Activated CD8-positive, alpha-beta T cell treated with anti-CD3 and anti-CD28 coated beads, Interleukin-2, amount 10 ng/mL, durations not matched to agents 7 days and 5 days (primary cell): Measurements from ENCODE around the gene SLC25A46. TPM values are rescaled to one million over a fixed set of nuclear protein-coding genes. Genes with fewer than 3 reads are reported as not detected.

ENCODE experiments used
- ATAC-seq: fragments of 150-1000 bp; cut with Tn5 transposase; one replicate; pipeline ENCODE4 v1.10.0; 2021; ENCODE audit warnings: moderate library complexity
- CTCF ChIA-PET: fragments of 350-600 bp; sonication (Branson Sonifier 250); formaldehyde crosslinking; loops from one replicate; lab custom pipeline; 2021; ENCODE audit warnings: antibody characterized with exemption; lab: Charles Lee
- POLR2A ChIA-PET: fragments of 350-600 bp; sonication (Branson Sonifier 250); formaldehyde crosslinking; loops from one replicate; lab custom pipeline; 2021; ENCODE audit warnings: antibody characterized with exemption; lab: Charles Lee
- DNase-seq: peaks from one replicate; pipeline ENCODE4 v3.0.0-alpha.2; 2020
- H3K27ac Mint-ChIP-seq: one replicate; pipeline ENCODE4 v1.8.0; 2021; ENCODE audit warnings: mild to moderate bottlenecking, mixed read lengths
- H3K27me3 Mint-ChIP-seq: one replicate; pipeline ENCODE4 v1.8.0; 2021; ENCODE audit warnings: low read depth, mixed read lengths
- H3K36me3 Mint-ChIP-seq: one replicate; pipeline ENCODE4 v1.8.0; 2021; ENCODE audit warnings: low read depth, mixed read lengths
- H3K4me1 Mint-ChIP-seq: one replicate; pipeline ENCODE4 v1.8.0; 2021; ENCODE audit warnings: low read depth, mixed read lengths
- H3K4me3 Mint-ChIP-seq: one replicate; pipeline ENCODE4 v1.8.0; 2021; ENCODE audit warnings: mild to moderate bottlenecking, mixed read lengths
- H3K9me3 Mint-ChIP-seq: one replicate; pipeline ENCODE4 v1.8.0; 2022; ENCODE audit warnings: mixed read lengths; ENCODE audit not compliant: insufficient read depth
- total RNA-seq, 2 experiments: library from RNA; stranded (reverse); gene quantifications; one replicate each; pipeline ENCODE4 v1.2.3, GENCODE V29; 2021

Gene SLC25A46
- total RNA-seq, 2 experiments from 2014 or later, result 41.1 to 47.3 TPM

DNA sequence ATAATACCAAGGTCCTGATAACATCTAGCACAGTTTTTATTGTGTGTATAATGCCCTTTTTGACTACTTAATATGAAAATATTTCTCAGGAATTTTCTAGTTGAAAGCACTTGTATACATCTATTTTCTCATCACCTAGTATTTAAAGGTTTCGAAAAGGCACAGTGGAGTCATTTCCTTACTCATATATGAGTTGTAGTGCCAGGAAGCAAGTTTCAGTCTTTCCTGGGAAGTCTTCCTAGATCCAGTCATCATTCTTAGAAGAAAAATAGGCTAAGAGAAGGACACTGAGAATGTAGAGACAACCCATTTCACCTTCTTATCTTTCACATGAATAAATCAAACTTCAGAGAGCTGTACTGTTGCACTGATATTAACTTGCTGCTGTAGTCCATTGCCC lies 70.2 kb downstream of the SLC25A46 start:
- no peaks in the 10 kb centered on the region for H3K36me3 Mint-ChIP-seq
- CTCF ChIA-PET, result no interaction called here

More for the DNA sequence above, 70.2 kb downstream of the SLC25A46 start:
- no peak overlapping the region for H3K4me3 Mint-ChIP-seq
- H3K9me3 Mint-ChIP-seq, result peaks cover 6% of the 10 kb centered on the region
- H3K4me1 Mint-ChIP-seq, result no peaks in the 10 kb centered on the region
- POLR2A ChIA-PET, result no interaction called here
- DNase-seq (no peak), ATAC-seq (no peak)
- no peak overlapping the region for H3K27ac Mint-ChIP-seq
- no peaks in the 10 kb centered on the region for H3K27me3 Mint-ChIP-seq

Other genes starting within 250 kb of the SLC25A46 start
- gene TMEM232, start 12.3 kb upstream of the SLC25A46 start, total RNA-seq, result under 1 TPM; 0.26 to 0.47 TPM